Activated CD8-positive, alpha-beta memory T cell treated with anti-CD3 and anti-CD28 coated beads for 36 hours (primary cell): ENCODE data around the gene GRIK3. TPM values are rescaled to one million over a fixed set of nuclear protein-coding genes. Genes with fewer than 3 reads are reported as not detected.

ENCODE experiments used
- CTCF ChIA-PET: fragments of 350-600 bp; sonication (Branson Sonifier 250); formaldehyde crosslinking; loops from one replicate; lab custom pipeline; 2021; ENCODE audit warnings: antibody characterized with exemption; lab: Charles Lee
- POLR2A ChIA-PET: fragments of 350-600 bp; sonication (Branson Sonifier 250); formaldehyde crosslinking; loops from one replicate; lab custom pipeline; 2021; ENCODE audit warnings: antibody characterized with exemption; lab: Charles Lee
- total RNA-seq, 2 experiments: library from RNA; stranded (reverse); gene quantifications; one replicate each; pipeline ENCODE4 v1.2.3, GENCODE V29; 2021

Gene GRIK3
- total RNA-seq, 2 experiments from 2014 or later: not detected

DNA sequence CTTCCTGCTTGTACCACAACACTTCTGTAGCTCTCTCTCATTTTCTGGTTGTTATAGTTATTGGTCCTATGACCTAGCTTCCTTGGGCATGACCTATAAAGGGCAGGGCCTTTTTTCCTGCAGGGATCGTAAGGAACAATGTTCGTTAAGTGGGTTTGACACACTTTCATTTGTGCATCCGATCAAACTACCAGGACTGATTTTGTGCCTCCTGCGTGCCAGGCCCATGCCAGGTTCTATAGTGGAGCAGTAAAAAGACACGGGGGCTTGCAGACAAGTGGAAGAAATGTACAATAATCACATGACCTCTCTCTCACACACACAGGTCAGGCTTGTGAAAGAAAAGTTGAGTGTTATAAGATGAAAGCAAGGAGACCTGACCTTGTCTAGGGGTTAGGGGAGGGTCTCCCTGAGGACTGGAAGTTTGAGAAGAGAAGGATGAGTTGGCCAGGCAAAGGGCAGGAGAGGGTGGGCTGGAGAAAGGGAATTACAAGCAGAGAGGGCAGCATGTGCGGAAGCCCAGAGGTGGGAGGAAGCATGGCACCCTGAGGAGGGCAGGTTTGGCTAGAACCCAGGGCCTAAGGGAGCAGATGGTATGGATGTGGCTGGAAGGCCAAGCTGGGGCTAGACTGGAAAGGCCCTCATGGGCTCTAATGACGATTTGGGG is 145.4 kb downstream of the GRIK3 start:
- ChIA-PET POLR2A (no interaction called here), CTCF (no interaction called here)

DNA sequence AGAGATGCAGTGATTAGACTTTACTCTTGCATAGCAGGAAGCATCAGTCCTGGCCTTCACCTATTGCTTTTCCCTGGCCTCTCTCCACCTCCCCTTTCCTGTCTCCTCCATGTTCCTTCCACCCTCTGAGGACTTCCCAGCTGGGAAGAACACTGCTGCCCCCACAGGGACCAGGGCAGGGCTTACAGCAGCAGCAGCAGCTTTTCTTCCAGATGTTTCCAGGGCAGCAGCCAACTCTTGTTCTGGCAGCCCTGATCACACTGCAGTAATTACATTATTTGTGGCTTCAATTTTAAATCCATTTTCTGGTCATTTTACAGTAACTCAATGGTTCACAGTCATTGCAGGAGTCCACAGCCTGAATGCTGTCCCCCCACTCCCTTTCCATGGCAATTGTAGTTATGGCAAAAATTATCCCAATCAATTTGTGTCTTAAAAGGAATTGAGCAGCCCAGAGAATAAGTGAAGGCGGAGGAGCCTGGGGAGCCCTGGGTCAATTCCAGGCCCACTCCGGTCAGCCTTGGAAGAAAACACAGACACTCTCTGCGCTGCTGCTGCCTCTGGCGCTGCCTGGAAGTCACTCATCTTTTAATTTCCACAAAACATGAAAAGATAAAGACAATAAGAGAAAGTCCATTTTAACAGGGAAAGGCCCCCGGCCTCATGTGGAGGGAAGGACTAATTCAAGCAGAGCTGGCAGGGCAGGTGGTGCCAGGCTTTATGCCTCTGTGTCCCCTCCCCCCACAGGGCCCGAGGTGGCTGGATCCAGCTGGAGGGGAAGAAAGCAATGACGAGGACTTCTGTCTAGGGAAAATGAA is 148.6 kb downstream of the GRIK3 start:
- ChIA-PET POLR2A (no interaction called here), CTCF (no interaction called here)

DNA sequence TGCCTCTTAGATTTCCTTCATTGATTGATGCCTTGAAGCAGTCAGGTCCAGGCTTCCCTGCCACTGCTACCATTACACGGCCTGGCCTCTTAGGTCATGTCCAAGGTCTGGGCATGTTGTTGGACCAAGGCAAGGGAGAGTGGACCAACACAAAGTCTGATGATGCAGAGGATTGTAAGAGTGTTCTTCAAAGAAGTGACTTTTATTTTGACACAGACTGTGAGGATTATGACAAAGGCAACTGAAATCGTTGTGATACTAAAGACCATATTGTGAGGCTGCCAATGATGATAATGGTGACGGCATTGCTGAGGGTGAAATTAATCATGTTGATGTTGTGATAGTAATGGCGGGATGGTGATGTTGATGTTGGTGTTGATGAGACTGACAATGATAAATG is 149.5 kb downstream of the GRIK3 start:
- POLR2A ChIA-PET: no interaction called here

DNA sequence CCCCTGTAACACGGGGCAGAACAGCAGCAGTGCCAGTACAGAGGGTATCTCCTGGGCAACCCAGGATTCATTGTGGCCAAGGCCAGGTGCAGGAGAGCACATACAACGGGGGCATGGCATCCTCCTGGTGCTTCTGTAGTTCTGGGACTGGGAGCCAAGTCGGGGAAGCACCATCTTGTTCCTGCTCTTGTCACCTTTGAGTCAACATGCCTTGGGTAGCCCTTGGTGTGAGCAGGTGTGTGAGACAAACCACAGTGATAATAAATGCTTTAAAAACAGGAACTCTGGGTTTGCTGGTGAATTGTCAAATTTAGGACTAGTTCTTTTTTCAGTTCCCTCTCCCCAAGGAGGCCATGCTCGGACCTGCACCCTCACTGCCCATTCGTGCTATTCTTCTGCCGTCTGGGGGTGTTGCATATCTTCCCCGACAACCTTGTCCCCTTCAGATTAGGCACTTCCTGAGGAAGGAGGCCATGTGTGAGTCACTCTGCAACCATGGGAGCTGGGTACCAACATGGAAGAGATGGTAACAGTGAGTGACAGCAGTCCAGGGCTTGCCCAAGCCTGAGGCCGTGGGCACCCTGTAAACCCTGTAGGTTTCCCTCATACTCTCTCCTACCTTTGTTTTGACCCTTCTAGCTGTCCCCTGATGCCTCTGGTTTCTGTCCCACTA is 150.2 kb downstream of the GRIK3 start:
- ChIA-PET CTCF (no interaction called here), POLR2A (no interaction called here)

More for the DNA sequence above, 149.5 kb downstream of the GRIK3 start:
- CTCF ChIA-PET: no interaction called here

DNA sequence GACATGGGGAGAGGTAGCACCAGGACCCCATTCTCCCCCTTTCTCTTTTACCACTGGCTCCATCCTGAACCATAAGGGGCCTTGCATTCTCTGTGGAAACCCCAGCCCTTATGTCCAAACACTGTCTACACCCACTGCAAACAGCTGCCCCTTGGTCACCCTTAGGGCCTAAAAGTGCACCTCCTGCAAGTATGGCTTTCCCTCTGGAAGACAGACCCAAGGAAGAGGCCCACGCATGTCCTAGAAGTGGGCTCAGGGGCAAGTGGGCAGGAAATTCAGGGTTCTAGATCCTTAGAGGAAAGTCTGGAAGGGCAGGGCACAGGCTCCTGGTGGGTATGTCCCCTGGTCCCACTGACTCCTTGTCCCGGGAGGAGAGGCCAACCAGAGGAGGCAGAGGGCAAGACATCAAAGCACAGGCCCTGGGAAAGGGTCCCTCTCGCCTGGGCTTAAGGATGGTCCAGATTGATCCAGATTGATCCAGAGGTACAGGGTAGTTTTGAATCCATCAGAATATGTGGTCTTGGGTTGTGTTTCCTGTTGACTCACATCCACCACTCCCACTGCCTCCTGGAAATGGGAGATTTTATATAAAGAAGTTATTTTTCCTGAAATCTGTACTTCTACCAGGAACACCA is 150.9 kb downstream of the GRIK3 start:
- ChIA-PET POLR2A (no interaction called here), CTCF (no interaction called here)

DNA sequence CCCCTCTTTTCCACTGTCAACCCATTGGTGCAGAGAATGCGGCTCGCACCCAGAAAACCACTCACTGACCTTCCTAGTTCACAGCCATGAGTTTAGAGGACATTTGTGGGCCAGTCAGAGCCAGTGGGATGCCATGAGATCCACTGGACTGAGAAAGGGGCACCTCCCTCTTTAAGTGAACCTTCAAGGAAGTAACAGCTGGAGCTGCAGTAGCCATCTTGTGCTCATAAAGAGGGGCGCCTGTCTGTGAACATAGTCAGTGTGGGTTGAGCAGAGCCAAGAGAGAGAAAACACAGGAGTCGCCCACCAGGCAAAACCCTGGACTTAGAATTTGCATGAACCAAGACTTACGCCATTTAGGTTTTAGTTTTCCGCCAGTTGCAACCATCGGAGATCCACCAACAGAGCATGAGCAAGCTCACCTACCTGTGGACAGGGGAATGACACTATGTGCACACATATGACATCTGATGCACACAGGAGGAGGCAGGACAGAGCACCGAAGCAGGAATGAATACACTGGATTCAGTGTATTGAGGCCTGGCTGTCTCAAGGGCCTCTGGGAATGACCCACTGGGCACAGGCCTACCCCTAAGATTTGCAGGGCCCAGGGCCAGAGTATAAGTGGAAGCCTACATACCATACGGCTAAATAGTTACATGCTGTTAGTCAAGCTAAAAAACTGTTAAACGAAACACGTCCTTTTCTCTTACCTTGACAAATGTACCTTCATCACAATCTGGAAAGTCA is 151.6 kb downstream of the GRIK3 start:
- ChIA-PET CTCF (no interaction called here), POLR2A (no interaction called here)

DNA sequence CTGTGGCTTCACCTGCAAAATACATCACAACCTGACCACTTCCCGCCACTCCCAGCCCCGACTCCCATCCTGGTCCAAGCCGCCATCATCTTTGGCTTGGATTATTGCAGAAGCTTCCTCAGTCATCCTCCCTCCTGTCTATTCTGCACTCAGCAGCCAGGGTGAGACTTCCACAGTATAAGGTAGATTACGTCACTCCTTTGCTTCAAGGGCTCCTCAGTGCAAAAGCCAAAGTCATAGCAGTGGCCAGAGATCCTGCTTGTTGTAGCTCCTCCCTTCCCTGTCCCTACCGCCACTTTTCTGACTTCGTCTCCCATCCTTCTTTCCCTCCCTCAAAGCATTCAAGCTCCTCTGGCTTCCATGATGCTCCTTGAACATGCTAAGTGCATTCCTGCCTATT is 152.8 kb downstream of the GRIK3 start:
- ChIA-PET POLR2A (no interaction called here), CTCF (no interaction called here)

DNA sequence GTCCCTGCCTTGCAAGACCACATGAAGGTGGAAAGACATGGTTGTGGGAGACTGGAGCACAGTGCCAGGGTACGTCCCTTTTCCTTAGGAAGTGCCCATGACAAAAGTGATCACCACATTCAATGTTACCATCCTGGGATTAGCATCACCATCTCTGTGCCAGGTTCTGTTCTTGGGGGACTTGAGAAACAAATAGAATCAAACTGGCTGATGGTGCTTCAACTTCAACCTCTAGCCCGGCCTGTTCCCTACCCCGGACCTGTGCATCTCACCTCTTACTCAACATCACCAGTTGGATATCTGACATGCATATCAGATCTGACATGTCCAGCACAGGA is 153.3 kb downstream of the GRIK3 start:
- ChIA-PET POLR2A (no interaction called here), CTCF (no interaction called here)

DNA sequence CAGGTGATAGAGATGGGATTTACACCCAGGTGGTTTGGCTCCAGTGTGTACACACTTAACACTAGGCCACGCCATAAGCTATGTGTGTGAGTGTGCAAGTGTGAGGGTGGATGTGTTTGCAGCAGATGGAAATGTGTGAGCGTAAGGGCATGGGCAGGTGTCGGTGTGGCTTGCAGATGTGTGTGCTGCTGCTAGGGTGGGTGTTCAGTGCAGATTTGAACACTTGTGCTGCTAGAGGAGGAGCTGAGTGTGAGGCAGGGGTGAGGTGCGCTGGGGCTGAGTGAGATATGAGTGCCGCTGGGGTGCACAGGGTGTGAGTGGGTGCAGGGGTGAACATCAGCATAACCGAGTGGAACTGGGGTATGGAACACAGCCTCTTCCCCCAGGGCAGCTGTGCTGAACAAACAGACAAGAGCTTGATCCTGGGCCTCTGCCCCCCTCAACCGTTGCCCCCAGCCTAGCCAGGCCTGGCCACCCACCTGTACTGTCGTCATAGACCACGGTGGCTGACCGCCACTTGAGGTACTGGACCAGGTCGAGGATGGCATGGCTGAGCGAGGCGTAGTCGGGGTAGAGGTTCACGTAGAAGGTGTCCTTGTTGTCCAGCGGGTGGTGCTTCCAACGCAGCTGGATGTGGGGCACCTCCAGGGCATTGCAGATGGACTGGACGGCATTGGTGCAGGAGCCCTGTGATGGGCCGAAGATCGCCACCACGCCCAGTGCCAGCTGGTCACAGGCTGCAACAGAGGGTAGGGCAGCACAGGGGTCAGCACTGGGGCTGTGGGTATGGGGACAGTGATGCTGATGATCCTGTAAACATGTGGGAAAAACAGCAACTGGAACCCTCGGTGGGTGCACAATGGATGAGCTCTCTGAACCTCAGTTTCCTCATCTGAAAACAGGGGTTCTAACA is 153.9 kb downstream of the GRIK3 start:
- POLR2A ChIA-PET: no interaction called here
- CTCF ChIA-PET: no interaction called here

DNA sequence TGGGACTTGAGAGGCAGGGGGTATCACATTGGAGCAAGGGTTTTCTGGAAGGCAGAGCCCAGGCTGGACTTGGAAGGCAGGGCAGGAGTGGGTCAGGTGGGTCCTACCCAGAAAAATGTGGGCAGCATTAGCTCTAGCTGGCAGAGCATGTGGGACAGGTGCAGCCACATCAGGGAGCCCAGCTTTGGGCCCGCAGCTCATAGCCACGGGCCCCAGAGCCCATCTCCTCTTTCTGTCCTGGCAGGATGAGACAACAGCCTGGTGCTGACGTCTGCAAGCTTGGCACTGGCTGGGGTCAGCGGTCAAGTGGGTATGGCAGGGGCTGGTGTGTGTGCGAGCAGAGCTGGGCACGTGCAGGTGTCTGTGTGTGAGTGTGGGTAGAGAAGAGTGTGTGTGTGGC is 154.7 kb downstream of the GRIK3 start:
- CTCF ChIA-PET: no interaction called here
- POLR2A ChIA-PET: no interaction called here

DNA sequence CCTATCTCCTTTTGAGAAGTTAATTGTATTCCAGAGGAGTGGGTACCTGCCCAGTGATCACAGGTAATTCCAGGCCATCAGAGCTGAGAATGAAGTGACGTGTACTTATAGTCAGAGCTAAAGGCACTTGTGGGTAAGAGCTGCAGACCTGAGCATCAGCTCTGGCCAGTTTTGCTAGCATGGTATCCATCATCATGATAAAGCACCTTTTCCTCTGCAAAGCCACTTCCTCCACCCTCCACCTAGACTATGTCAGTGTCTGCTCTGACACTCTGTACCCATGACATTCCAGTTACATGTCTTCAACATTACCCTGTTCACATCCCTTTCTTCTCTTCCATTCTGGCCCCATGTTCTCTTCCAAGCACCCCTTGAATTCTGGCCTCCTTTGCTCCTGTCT is 157.3 kb downstream of the GRIK3 start:
- ChIA-PET CTCF (no interaction called here), POLR2A (no interaction called here)

DNA sequence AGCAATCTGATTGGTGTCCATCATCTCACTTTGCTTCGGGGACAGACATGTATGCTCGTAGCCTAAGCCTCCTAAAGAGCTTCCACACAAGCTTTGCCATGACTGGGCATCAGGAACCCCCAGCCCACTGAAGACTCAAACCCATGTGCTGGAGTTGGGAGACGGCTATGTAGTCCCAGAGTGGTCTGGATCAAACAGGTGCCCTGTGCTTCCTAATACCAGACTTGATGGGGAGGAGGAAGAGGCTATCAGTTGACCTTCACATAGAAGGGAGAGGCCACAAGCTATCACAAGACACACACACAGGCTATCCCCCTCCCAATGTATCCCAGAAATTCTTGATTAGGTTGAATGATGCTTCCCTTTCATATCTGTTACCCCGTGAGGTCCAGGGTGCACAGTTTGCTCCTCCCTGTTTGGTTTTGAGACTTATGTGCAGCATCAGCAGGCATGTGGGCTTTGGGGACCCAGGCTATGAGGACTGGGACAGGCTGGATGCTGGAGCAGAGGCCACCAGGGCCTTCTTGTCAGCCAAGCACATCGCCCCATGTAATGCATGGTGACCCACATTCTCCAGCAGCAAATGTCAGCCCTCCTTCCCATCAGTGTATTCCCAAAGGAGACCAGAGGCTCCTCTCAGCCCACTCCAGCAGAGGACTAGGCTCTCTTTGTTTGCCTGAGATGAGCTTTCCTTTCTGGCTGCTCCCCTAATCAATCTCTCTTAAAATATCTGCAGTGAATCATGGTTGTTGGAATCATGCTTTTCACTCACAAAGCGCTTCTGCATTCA is 159.8 kb downstream of the GRIK3 start:
- POLR2A ChIA-PET: no interaction called here
- CTCF ChIA-PET: no interaction called here

DNA sequence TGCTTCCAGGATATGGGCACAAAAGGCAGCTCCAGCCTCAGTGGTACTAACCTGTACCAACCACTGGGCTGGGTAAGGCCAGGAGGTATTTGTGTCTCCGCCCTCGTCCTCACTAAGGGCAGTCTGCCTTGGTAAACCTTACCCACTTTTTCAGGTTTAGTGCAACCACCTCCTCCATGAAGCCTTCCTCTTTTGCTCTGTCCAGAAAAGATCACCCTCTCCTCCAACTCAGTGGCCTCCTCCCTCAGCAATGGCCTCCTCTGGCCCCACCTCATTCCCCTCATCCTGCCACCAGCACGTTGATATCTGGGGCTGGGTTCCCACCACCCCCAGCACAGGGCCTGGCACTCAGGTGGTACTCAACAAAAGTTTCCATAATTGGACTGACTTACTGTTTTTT is 161.5 kb downstream of the GRIK3 start:
- ChIA-PET POLR2A (no interaction called here), CTCF (no interaction called here)

DNA sequence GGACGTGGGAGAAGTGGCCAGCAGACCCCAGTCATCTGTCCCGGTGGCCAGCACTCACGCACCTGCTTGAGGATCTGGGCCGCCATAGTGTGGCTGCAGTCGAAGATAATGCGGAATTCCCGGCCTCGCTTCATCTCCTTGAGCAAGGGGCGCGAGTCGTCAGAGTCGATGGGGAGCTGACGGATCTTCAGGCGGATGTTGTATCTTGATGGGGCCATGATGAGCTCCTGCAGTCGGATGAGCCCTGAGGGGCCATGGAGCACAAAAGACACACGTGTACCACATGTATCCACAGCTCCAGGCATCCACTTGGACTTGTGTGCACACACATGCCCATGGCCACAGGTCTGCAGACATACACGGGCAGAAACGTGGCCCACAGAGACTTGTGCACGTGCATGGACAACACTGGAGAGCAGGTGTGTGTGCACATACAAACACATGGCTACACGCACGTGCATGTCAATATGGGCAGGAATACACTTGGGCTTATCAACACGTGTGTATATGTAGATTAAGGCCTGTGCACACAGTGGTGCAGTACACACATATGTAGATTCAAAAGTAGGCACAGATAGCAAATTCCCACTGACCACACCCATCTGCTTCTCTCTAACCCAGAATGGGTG is 162.1 kb downstream of the GRIK3 start:
- ChIA-PET CTCF (no interaction called here), POLR2A (no interaction called here)

DNA sequence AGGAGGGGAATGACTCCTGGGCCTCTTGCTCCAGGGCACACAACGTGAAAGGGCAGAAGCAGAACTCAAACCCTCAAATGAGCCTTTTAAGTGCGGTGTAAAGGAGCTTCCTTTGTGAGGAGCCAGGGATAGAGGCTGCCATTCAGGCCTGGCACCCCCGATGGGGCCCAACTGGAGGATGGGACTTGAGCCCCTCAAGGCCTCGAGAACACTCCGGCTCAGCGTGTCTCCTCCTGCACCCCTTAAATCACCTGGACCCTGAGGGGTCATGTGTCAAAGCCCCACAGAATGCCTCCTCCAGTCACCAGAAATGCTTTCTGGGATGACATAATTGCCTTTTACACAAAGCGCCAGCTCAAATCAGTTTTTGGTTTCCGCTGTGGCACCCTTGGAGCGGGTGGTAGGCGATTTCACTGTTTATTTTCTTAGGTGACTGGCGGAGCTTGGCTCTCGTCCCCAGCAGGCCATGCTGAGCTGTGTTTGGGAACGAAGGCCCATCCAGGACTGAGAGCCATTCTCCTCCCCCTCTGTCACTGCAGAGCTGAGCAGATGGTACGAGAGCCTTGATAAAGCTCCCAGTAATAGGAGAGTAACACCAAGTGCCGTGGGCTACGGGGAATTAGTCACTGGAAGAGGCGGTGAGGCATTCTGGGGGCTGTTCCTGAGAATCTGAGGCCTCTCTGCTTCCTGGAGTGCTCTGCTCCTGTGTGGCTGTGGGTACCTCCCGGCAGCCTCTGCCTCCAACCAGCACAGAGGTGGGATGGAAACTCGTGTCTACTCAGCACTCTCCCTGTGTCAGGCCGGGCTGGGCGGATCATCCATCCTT is 163.0 kb downstream of the GRIK3 start:
- POLR2A ChIA-PET: no interaction called here
- CTCF ChIA-PET: no interaction called here

DNA sequence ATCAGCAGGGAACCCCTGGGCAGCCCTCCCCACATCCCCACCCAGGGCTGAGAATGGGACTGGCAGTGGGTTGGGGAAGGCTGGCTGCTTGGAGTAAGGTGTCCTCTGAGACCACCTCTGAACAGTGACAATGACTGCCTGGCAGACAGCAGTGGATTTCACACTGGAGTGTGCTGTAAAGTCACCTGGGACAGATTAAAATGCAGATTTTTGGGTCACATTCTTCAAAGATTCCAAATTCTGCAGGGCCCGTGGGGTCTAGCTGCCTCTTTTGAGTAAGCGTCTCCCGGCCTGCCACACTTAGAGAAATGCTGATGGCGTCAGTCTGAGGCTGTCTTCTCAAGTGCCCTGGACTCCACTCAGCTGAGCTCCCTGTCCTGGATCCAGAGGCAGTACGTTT is 164.5 kb downstream of the GRIK3 start:
- ChIA-PET CTCF (no interaction called here), POLR2A (no interaction called here)

DNA sequence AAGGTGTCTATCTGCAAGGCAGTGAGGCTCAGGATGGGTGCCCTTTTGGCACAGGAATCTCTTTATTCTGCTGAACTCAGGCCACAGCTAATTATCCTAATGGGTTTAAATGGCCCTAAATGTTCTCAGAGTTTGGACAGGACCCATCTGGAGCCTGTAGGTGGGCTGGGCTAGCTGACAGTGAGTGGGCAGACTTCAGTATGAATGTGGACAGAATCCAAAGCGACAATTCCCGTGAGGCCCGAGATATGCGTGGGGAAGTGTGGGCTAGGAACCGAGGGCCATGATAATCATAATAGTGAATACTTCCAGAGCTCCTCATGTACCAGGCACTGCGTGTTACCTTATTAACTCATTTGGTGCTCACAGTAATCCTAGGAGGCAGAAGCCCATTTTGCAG is 165.3 kb downstream of the GRIK3 start:
- CTCF ChIA-PET: no interaction called here
- POLR2A ChIA-PET: no interaction called here
